Esophagus muscularis mucosa (tissue), 4 donors: ENCODE data around the gene SYNJ1. TPM values are rescaled to one million over a fixed set of nuclear protein-coding genes. Genes with fewer than 3 reads are reported as not detected.

Source experiments
- DNase-seq: peaks from one replicate; pipeline ENCODE4 v3.0.0-alpha.2; 2017; ENCODE audit errors: extremely low spot score
- H3K27ac ChIP-seq, 4 donors: fragments of 200-600 bp; sonication (generic); replicated peaks in 1 of 4; 1 replicate in 3 of 4; 2 replicates in 1 of 4; pipeline ENCODE4 v1.5.1; 2016 to 2019; ENCODE audit warnings: mild to moderate bottlenecking in 1 of 4
- H3K27me3 ChIP-seq, 4 donors: fragments of 200-600 bp; sonication (generic); one replicate each; pipeline versions ENCODE4 v1.5.1 to v1.6.0; 2016 to 2019
- H3K36me3 ChIP-seq, 4 donors: fragments of 200-600 bp; sonication (generic); one replicate each; pipeline ENCODE4 v1.5.1; 2016 to 2019
- H3K4me1 ChIP-seq, 4 donors: fragments of 200-600 bp; sonication (generic); one replicate each; pipeline ENCODE4 v1.5.1; 2016 to 2019
- H3K4me3 ChIP-seq, 4 donors: fragments of 200-600 bp; sonication (generic); 1 replicate in 2 of 4; 2 replicates in 2 of 4; pipeline ENCODE4 v1.5.1; 2016 to 2019; ENCODE audit warnings: mild to moderate bottlenecking in 4 of 4, moderate library complexity in 1 of 4
- H3K9me3 ChIP-seq, 4 donors: fragments of 200-600 bp; sonication (generic); 1 replicate in 3 of 4; 2 replicates in 1 of 4; pipeline ENCODE4 v1.5.1; 2016 to 2019
- CTCF ChIP-seq, 3 experiments: fragments of 200-600 bp in 2 of 3; fragments of 450-650 bp in 1 of 3; sonication (generic) in 2 of 3; IDR thresholded peaks; one replicate each; pipeline ENCODE4 v1.5.1; 2017 to 2019; ENCODE audit warnings: antibody characterized with exemption in 3 of 3, mild to moderate bottlenecking in 2 of 3, moderate library complexity in 1 of 3
- EP300 ChIP-seq: sonication (generic); formaldehyde crosslinking; IDR thresholded peaks from one replicate; pipeline ENCODE4 v1.6.1; 2017; ENCODE audit warnings: antibody characterized with exemption
- POLR2A ChIP-seq: fragments of 450-650 bp; IDR thresholded peaks from one replicate; pipeline ENCODE4 v1.6.1; 2017; ENCODE audit warnings: antibody characterized with exemption, moderate library complexity, mild to moderate bottlenecking, low read depth
- POLR2AphosphoS5 ChIP-seq, 2 donors: sonication (generic); formaldehyde crosslinking; IDR thresholded peaks; one replicate each; pipeline ENCODE4 v1.6.1; 2017; ENCODE audit warnings: antibody characterized with exemption in 2 of 2
- WGBS: methylation state at CpG from one replicate; pipeline ENCODE4 v1.1.5; 2018; 5-methylcytosine and 5-hydroxymethylcytosine counted together
- intact Hi-C: fragments of 100-400 bp; cut with DNase I; formaldehyde crosslinking; loops from one replicate; pipeline ENCODE4 v1.15.1; 2023
- total RNA-seq, 4 donors: library from RNA; depleted of rRNA; stranded (reverse); fragments of >200 nt; gene quantifications; one replicate each; pipeline versions ENCODE4 v1.1.0 to v1.2.1, GENCODE V29; 2016

SYNJ1 gene
- total RNA-seq, 4 donors from 2014 or later, result 8.1 to 9.4 (median 8.5) TPM

GRCh38 chr21:32658524-32658923 lies 69.3 kb downstream of the SYNJ1 start:
- H3K36me3 ChIP-seq, result peaks cover 14 to 78% (median 44%) of the 10 kb centered on the region in 4 donors
- WGBS, result 97% methylated on average over 9 of the region's 9 CpGs
- no peak overlapping the region for H3K4me3 ChIP-seq
- no peak for DNase-seq
- H3K27ac ChIP-seq, result no peak overlapping the region
- intact Hi-C loops, result no loop called here
- TF ChIP-seq POLR2AphosphoS5 (IDR thresholded peaks at IDR 0.05) (no peak), EP300 (no peak), CTCF (IDR thresholded peaks at IDR 0.05) (no peak), POLR2A (no peak)
- H3K9me3 ChIP-seq, result no peaks in the 10 kb centered on the region
- H3K4me1 ChIP-seq, result peaks cover 0 to 9% (median 0%) of the 10 kb centered on the region in 4 donors
- H3K27me3 ChIP-seq, result no peaks in the 10 kb centered on the region

- Histone ChIP-seq H3K4me3 (no peak overlapping the region), H3K36me3 (peaks cover 8 to 62% (median 43%) of the 10 kb centered on the region in 4 donors), H3K4me1 (no peaks in the 10 kb centered on the region), H3K27ac (no peak overlapping the region), H3K9me3 (no peaks in the 10 kb centered on the region), H3K27me3 (no peaks in the 10 kb centered on the region)
- no peak for DNase-seq
- 88% methylated on average over 2 of the region's 2 CpGs for WGBS
- no peak for TF ChIP-seq POLR2A
- TF ChIP-seq POLR2AphosphoS5 (IDR thresholded peaks at IDR 0.05), result no peak
- peak; percentile 23 to 40 (median 24) for TF ChIP-seq CTCF (IDR thresholded peaks at IDR 0.05)
- intact Hi-C loops, result no loop called here
Measured at GRCh38 chr21:32653326-32653901, 74.4 kb downstream of the SYNJ1 start.

GRCh38 chr21:32648165-32648564 lies 79.6 kb downstream of the SYNJ1 start:
- Histone ChIP-seq H3K36me3 (peaks cover 29 to 74% (median 47%) of the 10 kb centered on the region in 4 donors), H3K9me3 (no peaks in the 10 kb centered on the region), H3K4me1 (no peaks in the 10 kb centered on the region), H3K4me3 (no peak overlapping the region), H3K27me3 (no peaks in the 10 kb centered on the region), H3K27ac (no peak overlapping the region)
- no peak for DNase-seq
- intact Hi-C loops, result no loop called here
- TF ChIP-seq EP300 (no peak), POLR2AphosphoS5 (IDR thresholded peaks at IDR 0.05) (no peak), POLR2A (no peak), CTCF (IDR thresholded peaks at IDR 0.05) (no peak)

GRCh38 chr21:32645261-32646182 lies 82.3 kb downstream of the SYNJ1 start:
- Histone ChIP-seq H3K27ac (no peak overlapping the region), H3K9me3 (no peaks in the 10 kb centered on the region), H3K4me3 (no peak overlapping the region), H3K27me3 (no peaks in the 10 kb centered on the region), H3K36me3 (peaks cover 38 to 84% (median 65%) of the 10 kb centered on the region in 4 donors), H3K4me1 (no peaks in the 10 kb centered on the region)
- intact Hi-C loops, result no loop called here
- 68% methylated on average over 19 of the region's 19 CpGs for WGBS
- no peak for DNase-seq
- no peak for TF ChIP-seq EP300
- no peak for TF ChIP-seq POLR2A
- TF ChIP-seq POLR2AphosphoS5 (IDR thresholded peaks at IDR 0.05), result no peak
- no peak for TF ChIP-seq CTCF (IDR thresholded peaks at IDR 0.05)
